Liver (tissue), 9 donors: Measurements from ENCODE around the gene SPTSSA. TPM values are rescaled to one million over a fixed set of nuclear protein-coding genes. Genes with fewer than 3 reads are reported as not detected.

Experiments
- DNase-seq: peaks from one replicate; pipeline ENCODE4 v3.0.0-alpha.2; 2017; ENCODE audit warnings: low spot score
- H3K27ac ChIP-seq, 2 donors: one replicate each; pipeline ENCODE4 v1.7.0; 2013; ENCODE audit warnings: inconsistent platforms in 2 of 2, low read length in 2 of 2, control low read depth in 1 of 2, low read depth in 1 of 2, mild to moderate bottlenecking in 1 of 2
- H3K27me3 ChIP-seq, 4 donors: one replicate each; pipeline versions ENCODE4 v1.6.1 to v1.7.0; 2013; ENCODE audit warnings: low read length in 3 of 4, inconsistent platforms in 1 of 4, mild to moderate bottlenecking in 1 of 4, moderate library complexity in 1 of 4; ENCODE audit not compliant: control insufficient read depth in 4 of 4, insufficient read depth in 4 of 4
- H3K36me3 ChIP-seq, 4 donors: one replicate each; pipeline versions ENCODE4 v1.6.1 to v1.7.0; 2013; ENCODE audit warnings: low read length in 3 of 4, mild to moderate bottlenecking in 3 of 4, low read depth in 1 of 4, moderate library complexity in 1 of 4; ENCODE audit not compliant: control insufficient read depth in 4 of 4, insufficient read depth in 3 of 4
- H3K4me1 ChIP-seq, 4 donors: one replicate each; pipeline versions ENCODE4 v1.6.1 to v1.7.0; 2013; ENCODE audit warnings: low read length in 3 of 4, mild to moderate bottlenecking in 3 of 4, moderate library complexity in 1 of 4; ENCODE audit not compliant: control insufficient read depth in 4 of 4, insufficient read depth in 4 of 4
- H3K4me3 ChIP-seq, 3 donors: one replicate each; pipeline versions ENCODE4 v1.6.1 to v1.7.0; 2013; ENCODE audit warnings: low read length in 3 of 3, control low read depth in 1 of 3, low read depth in 1 of 3, mild to moderate bottlenecking in 1 of 3
- H3K9ac ChIP-seq, 2 donors: one replicate each; pipeline ENCODE4 v1.7.0; 2013; ENCODE audit warnings: low read length in 2 of 2, mild to moderate bottlenecking in 2 of 2, moderate library complexity in 2 of 2, control low read depth in 1 of 2, low read depth in 1 of 2
- H3K9me3 ChIP-seq, 4 donors: one replicate each; pipeline versions ENCODE4 v1.6.1 to v1.7.0; 2013; ENCODE audit warnings: low read length in 3 of 4; ENCODE audit not compliant: control insufficient read depth in 4 of 4
- ATF3 ChIP-seq: IDR thresholded peaks from 2 replicates; pipeline ENCODE4 v1.6.1; 2016; ENCODE audit warnings: antibody characterized with exemption
- CTCF ChIP-seq: fragments of 150-350 bp; IDR thresholded peaks from 2 replicates; pipeline ENCODE4 v1.5.1; 2017; ENCODE audit warnings: improper control_type of control experiment, low read depth, low read length; ENCODE audit not compliant: missing input control
- EGR1 ChIP-seq, 2 donors: IDR thresholded peaks; 2 replicates each; pipeline ENCODE4 v1.6.1; 2016 to 2018; ENCODE audit warnings: antibody characterized with exemption in 2 of 2, low read depth in 2 of 2
- FOXA1 ChIP-seq: IDR thresholded peaks from 2 replicates; pipeline ENCODE4 v1.6.1; 2016; ENCODE audit warnings: antibody characterized with exemption
- FOXA2 ChIP-seq: IDR thresholded peaks from 2 replicates; pipeline ENCODE4 v1.6.1; 2016; ENCODE audit warnings: antibody characterized with exemption
- GABPA ChIP-seq, 2 donors: IDR thresholded peaks in 1 of 2; conservative IDR thresholded peaks in 1 of 2; 2 replicates each; pipeline ENCODE4 v1.6.1; 2016; ENCODE audit warnings: antibody characterized with exemption in 2 of 2, mild to moderate bottlenecking in 1 of 2, moderate library complexity in 1 of 2
- HNF4A ChIP-seq, 2 donors: conservative IDR thresholded peaks; 2 replicates each; pipeline ENCODE4 v1.6.1; 2016; ENCODE audit warnings: antibody characterized with exemption in 2 of 2, mild to moderate bottlenecking in 2 of 2
- HNF4G ChIP-seq: IDR thresholded peaks from 2 replicates; pipeline ENCODE4 v1.6.1; 2016; ENCODE audit warnings: antibody characterized with exemption
- JUND ChIP-seq, 2 donors: IDR thresholded peaks; 2 replicates each; pipeline ENCODE4 v1.6.1; 2016; ENCODE audit warnings: antibody characterized with exemption in 2 of 2
- MAX ChIP-seq: IDR thresholded peaks from 2 replicates; pipeline ENCODE4 v1.6.1; 2016; ENCODE audit warnings: antibody characterized with exemption
- NR2F2 ChIP-seq: IDR thresholded peaks from 2 replicates; pipeline ENCODE4 v1.6.1; 2016; ENCODE audit warnings: antibody characterized with exemption
- RAD21 ChIP-seq, 2 donors: IDR thresholded peaks; 2 replicates each; pipeline ENCODE4 v1.6.1; 2016; ENCODE audit warnings: antibody characterized with exemption in 2 of 2, mild to moderate bottlenecking in 2 of 2
- REST ChIP-seq: IDR thresholded peaks from 2 replicates; pipeline ENCODE4 v1.6.1; 2016; ENCODE audit warnings: antibody characterized with exemption, mild to moderate bottlenecking
- RXRA ChIP-seq, 2 donors: IDR thresholded peaks; 2 replicates each; pipeline ENCODE4 v1.6.1; 2017 to 2018; ENCODE audit warnings: antibody characterized with exemption in 2 of 2, mild to moderate bottlenecking in 1 of 2
- SP1 ChIP-seq: IDR thresholded peaks from 2 replicates; pipeline ENCODE4 v1.6.1; 2018; ENCODE audit warnings: antibody characterized with exemption, mild to moderate bottlenecking
- TAF1 ChIP-seq: conservative IDR thresholded peaks from 2 replicates; pipeline ENCODE4 v1.6.1; 2016; ENCODE audit warnings: antibody characterized with exemption, mild to moderate bottlenecking
- YY1 ChIP-seq: IDR thresholded peaks from 2 replicates; pipeline ENCODE4 v1.6.1; 2016; ENCODE audit warnings: antibody characterized with exemption, mild to moderate bottlenecking
- ZBTB33 ChIP-seq: IDR thresholded peaks from 2 replicates; pipeline ENCODE4 v1.6.1; 2016; ENCODE audit warnings: antibody characterized with exemption
- WGBS: extraction: QIAGEN DNeasy Blood & Tissue Kit; methylation state at CpG from one replicate; pipeline ENCODE4 v1.1.7; 2013; 5-methylcytosine and 5-hydroxymethylcytosine counted together
- polyA plus RNA-seq, 2 donors: library from polyadenylated mRNA; stranded (reverse) in 1 of 2; unstranded in 1 of 2; fragments of 200-250 nt in 1 of 2; fragments of >200 nt in 1 of 2; fragmentation: Nextera tagmentation in 1 of 2; extraction: Ambion mirVana in 1 of 2; gene quantifications; one replicate each; pipeline versions ENCODE4 v1.2.1 to v1.2.3, GENCODE V29; 2013 to 2015
- total RNA-seq, 2 donors: library from RNA; depleted of rRNA; stranded (reverse); fragments of >200 nt; gene quantifications; one replicate each; pipeline ENCODE4 v1.2.3, GENCODE V29; 2014
- donor health status: healthy.
- donor health status: healthy.
- donor health status: healthy.
- donor health status: healthy.
- donor health status: healthy.

Gene SPTSSA
- total and polyA plus RNA-seq, 4 donors: 9.5 to 15.2 (median 12.1) TPM

GRCh38 chr14:34404416-34404815 is 57.6 kb downstream of the SPTSSA start:
- no peak overlapping the region for H3K4me3 ChIP-seq
- no peak overlapping the region for H3K27ac ChIP-seq
- H3K27me3 ChIP-seq: no peaks in the 10 kb centered on the region
- H3K36me3 ChIP-seq: no peaks in the 10 kb centered on the region
- DNase-seq: no peak
- WGBS: 41% methylated on average over 2 of the region's 2 CpGs
- TF ChIP-seq EGR1 (IDR thresholded peaks at IDR 0.05; ENCODE audit: low read depth in 2 of 2) (no peak), HNF4G (no peak), RAD21 (IDR thresholded peaks at IDR 0.05) (no peak), GABPA (IDR thresholded peaks at IDR 0.05 in 1 of 2, conservative IDR thresholded peaks at IDR 0.05 in 1 of 2) (no peak), NR2F2 (no peak), RXRA (IDR thresholded peaks at IDR 0.05) (no peak), SP1 (no peak), ZBTB33 (no peak), FOXA1 (no peak), CTCF (no peak), MAX (no peak), HNF4A (conservative IDR thresholded peaks at IDR 0.05) (no peak), ATF3 (no peak)
- no peaks in the 10 kb centered on the region for H3K4me1 ChIP-seq
- no peaks in the 10 kb centered on the region for H3K9me3 ChIP-seq
- H3K9ac ChIP-seq: no peak overlapping the region

GRCh38 chr14:34403646-34404045 is 58.4 kb downstream of the SPTSSA start:
- H3K4me1 ChIP-seq: no peaks in the 10 kb centered on the region
- whole genome bisulfite sequencing: 60% methylated on average over 5 of the region's 5 CpGs
- no peaks in the 10 kb centered on the region for H3K36me3 ChIP-seq
- H3K27me3 ChIP-seq: no peaks in the 10 kb centered on the region
- DNase-seq: no peak
- H3K9ac ChIP-seq: no peak overlapping the region
- no peak overlapping the region for H3K27ac ChIP-seq
- no peak for TF ChIP-seq YY1
- TF ChIP-seq FOXA2: no peak
- TF ChIP-seq RXRA (IDR thresholded peaks at IDR 0.05): no peak
- TF ChIP-seq ZBTB33: no peak
- TF ChIP-seq HNF4A (conservative IDR thresholded peaks at IDR 0.05): no peak
- TF ChIP-seq MAX: no peak
- no peak for TF ChIP-seq RAD21 (IDR thresholded peaks at IDR 0.05)
- TF ChIP-seq HNF4G: no peak
- TF ChIP-seq FOXA1: no peak
- TF ChIP-seq REST: no peak
- TF ChIP-seq SP1: no peak
- TF ChIP-seq JUND (IDR thresholded peaks at IDR 0.05): no peak
- no peak for TF ChIP-seq NR2F2
- TF ChIP-seq CTCF: no peak
- no peak for TF ChIP-seq TAF1
- no peak for TF ChIP-seq ATF3
- no peak for TF ChIP-seq GABPA (IDR thresholded peaks at IDR 0.05 in 1 of 2, conservative IDR thresholded peaks at IDR 0.05 in 1 of 2)
- no peak for TF ChIP-seq EGR1 (IDR thresholded peaks at IDR 0.05; ENCODE audit: low read depth in 2 of 2)
- H3K4me3 ChIP-seq: no peak overlapping the region
- no peaks in the 10 kb centered on the region for H3K9me3 ChIP-seq
